Dermis microvascular lymphatic vessel endothelial cell (primary cell): ENCODE data around the gene MANBA. TPM values are rescaled to one million over a fixed set of nuclear protein-coding genes. Genes with fewer than 3 reads are reported as not detected.
A peak's percentile ranks its signal among the peaks of the same experiment; 100 is the strongest.
"Not testable (repeated sequence)": the region's sequence is repeated elsewhere in the genome, so short reads cannot be mapped to it uniquely, and the experiment has no call there.

Experiments
- DNase-seq, 2 donors: peaks; one replicate each; pipeline versions ENCODE4 v3.0.0 to v3.0.0-alpha.2; 2010; ENCODE audit warnings: low read depth in 2 of 2
- total RNA-seq: library from RNA; depleted of rRNA; stranded (reverse); fragments of >200 nt; gene quantifications from 2 replicates; pipeline ENCODE4 v1.2.1, GENCODE V29; 2014

The MANBA gene
- total RNA-seq, 1 donor from 2014 or later, result 8.3 TPM

DNA sequence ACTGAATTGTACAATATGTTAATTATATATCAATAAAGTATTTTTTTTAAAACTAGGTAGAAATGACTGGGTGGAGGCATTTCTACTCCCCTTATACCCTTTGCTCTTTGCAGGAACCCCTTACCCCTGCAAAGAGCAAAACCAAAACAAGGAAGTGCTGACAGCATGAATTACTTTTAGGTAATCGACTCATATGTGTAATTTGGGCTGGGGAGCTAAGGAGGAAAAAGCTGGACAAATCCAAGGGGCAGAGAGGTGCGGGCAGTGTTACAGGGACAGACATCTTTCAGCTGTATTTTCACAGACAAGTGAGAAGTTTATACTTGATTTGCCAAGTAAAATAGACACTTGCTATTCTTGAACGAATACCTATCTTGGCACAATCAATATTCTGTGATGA is 35.5 kb downstream of the MANBA start:
- DNase-seq, result no peak

DNA sequence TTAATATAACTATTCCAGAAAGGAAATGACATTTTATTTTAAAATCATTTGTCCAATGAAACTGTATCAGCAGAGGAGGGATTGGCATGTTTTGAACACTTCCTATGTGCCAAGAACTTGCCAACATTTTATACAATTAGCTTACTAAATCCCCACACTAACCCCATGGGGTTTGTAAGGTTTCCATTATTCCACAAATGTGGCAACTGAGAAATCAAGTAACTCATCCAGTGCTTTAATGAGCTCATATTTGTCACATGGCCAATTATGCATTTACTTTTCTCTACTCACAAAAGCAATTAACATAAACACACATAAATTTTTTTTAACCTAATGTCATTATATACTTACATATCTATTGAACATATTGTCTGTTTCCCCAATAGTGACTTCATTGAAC is 37.3 kb downstream of the MANBA start:
- no peak for DNase-seq

DNA sequence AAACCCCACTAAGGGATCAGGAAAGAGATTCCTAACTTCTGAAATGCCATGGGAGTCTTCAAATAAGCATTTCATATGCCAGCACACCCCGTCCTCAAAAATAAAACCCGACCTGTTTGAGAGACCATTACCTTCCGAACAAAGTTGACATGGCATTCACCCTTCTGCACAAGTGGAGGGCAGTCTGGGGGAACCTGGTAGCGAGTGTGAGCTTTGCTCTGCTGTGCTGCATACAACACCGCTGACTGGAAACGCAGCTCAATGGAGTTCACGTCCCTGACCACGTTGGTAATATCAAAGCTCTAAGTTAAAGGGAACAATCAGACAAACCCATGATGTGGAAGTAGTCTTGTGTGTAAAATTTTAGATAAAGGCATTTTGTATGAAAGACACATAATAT is 38.0 kb downstream of the MANBA start:
- DNase-seq, result no peak

DNA sequence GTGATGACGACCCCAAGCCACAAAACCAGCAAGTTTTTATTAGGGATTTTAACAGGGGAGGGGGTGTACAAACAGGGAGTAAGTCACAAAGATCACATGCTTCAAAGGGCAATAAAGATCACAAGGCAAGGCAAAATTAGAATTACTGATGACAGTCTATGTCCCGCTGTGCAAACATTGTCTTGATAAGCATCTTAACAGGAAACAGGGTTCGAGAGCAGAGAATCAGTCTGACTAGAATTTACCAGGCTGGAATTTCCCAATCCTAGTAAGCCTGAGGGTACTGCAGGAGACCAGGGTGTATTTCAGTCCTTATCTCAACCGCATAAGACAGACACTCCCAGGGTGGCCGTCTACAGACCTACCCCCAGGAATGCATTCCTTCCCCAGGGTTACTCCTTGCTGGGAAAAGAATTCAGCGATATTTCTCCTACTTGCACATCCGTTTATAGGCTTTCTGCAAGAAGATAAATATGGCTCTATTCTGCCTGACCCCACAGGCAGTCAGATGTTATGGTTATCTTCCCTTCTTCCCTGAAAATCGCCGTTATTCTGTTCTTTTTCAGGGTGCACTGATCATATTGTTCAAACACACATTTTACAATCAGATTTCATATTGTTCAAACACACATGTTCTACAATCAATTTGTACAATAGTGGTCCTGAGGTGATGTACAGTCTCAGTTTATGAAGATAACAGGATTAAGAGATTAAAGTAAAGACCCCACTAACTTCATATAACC is 41.8 kb downstream of the MANBA start:
- not testable (repeated sequence) for DNase-seq

DNA sequence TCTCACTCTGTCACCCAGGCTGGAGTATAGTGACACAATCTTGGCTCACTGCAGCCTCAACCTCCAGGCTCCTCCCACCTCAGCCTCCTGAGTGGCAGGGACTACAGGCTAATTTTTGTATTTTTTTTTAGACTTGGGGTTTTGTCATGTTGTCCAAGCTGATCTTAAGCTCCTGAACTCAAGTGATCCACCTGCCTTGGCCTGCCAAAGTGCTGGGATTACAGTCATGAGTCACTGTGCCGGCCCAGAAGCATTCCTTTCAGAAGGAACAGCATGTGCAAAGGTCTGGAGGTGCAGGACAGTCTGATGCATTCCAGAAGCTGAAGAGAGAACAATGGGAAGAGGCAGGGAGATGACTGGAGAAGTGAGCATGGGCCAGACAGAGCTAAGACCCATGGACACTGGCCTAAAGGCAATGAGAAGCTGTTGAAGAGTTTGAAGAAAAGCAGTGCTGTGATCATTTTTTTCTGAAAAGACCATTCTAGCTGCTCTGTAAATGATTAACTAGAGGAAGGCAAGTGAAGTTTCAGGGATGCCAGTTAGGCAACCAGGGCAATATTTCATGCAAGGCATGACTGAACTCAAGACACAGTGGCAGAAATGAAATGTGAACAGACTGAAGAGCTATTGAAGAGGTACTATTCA is 43.2 kb downstream of the MANBA start:
- DNase-seq, result no peak

DNA sequence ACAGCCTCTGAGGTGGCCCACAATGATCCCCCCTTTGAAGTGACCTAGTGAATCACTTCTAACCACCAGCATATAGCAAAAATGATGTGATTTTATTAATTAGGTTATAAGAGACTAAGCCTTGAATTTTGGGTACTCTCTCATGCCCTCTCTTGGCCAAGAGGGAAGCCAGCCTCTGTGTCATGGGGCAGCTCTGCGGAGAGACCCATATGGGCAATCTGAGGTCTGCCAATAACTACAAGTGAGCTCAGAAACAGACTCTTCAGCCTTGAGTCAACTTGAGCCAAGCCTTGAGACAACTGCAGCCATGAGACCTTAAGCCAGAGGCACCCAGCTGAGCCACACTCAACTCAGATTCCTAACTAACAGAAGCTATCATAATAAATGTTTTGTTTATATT is 45.7 kb downstream of the MANBA start:
- no peak for DNase-seq

DNA sequence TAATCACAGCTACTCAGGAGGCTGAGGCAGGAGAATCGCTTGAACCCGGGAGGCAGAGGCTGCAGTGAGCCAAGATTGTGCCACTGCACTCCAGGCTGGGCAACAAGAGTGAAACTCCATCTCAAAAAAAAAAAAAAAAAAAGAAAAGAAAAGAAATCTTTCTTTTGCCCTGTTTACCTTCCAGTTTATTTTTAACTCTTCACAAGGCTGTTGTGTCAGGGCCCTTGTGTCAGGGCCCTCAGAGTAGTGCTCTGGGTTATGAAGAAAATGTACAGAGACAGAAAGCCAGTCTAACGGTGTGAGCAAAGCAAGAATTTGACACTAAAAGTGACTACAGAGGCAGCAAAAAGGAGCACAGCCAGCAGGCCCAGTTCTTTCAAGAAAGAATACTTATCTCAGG is 47.0 kb downstream of the MANBA start:
- not testable (repeated sequence) for DNase-seq

DNA sequence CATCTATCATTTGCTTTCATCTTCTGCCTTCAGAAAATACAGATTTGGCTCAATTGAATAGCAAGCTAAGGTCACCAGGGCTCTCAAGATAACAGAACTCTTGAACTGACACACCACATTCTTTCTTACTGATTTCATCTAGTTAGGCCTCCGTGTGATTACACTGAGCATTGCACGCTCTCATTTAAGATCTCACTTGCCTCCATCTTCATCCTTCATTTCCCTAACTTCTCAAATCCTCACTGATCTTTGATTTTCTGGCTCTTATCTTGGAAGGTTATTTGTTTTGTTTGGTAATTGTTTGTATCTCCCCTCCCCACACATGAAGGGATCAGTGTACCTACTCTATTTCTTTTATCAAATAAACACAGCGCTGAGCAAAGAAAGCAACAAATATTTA is 47.7 kb downstream of the MANBA start:
- no peak for DNase-seq

DNA sequence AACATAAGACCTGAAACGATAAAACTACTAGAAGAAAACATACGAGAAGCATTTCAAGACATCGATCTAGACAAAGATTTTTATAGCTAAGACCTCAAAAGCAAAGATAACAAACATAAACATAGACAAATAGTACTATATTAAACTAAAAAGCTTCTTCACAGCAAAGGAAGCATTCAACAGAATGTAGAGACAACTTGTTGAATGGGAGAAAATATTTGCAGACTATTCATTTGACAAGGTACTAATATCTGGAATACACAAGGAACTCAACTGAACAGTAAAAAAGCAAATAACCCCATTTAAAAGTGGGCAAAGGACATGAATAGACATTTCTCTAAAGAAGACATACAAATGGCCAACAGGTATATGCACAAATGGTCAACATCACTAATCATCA is 49.8 kb downstream of the MANBA start:
- DNase-seq, result no peak

DNA sequence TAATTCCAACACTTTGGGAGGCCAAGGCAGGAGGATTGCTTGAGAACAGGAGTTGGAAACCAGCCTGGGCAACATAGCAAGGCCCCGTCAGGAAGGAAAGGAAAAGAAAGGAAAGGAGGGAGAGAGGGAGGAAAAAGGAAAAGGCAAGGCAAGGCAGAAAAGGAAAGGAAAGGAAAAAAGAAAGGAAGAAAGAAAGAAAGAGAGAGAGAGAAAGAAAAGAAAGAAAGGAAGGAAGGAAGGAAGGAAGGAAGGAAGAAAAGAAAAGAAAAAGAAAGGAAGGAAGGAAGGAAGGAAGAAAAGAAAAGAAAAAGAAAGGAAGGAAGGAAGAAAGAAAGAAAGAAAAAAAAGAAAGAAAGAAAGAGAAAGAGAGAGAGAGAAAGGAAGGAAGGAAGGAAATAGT is 51.7 kb downstream of the MANBA start:
- not testable (repeated sequence) for DNase-seq

DNA sequence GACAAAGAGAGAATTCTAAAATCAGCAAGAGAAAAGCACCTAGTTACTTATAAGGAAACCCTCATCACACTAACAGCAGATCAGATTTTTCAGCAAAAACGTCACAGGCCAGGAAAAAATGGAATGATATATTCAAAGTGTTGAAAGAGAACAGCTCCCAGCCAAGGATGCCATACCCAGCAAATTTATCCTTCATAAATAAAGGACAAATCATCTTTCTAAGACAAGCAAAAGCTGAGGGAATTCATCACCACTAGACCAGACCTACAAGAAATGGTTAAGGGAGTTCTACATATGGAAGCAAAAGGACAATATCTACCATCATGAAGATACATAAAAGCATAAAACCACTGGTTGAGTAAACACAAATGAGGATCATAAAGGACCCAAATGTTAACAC is 53.6 kb downstream of the MANBA start:
- no peak for DNase-seq

DNA sequence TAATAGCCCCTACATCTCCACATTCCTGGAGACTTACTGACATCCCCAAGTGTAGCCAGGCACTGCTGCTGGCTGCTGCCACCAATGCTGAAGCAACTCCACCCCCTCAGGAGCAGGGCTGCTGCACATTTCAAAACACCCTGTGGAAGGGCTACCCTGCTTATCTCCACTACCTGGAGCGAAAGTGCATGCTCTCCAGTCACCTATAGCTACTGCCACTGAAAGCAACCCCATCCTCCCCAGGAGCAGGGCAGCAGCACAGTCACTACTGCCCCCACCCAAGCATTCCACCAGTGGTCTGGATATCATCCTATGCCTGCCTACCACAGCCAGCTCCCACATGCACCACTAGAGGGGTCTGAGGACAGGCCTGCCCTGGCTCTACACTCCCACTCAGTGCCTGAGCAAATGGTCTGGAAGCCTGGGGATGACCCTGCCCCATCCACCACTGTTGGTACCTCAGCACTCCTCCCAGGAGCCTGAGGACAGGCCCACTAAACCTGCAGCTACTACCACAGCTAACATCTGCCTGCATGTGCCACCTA is 55.3 kb downstream of the MANBA start:
- DNase-seq, result no peak

DNA sequence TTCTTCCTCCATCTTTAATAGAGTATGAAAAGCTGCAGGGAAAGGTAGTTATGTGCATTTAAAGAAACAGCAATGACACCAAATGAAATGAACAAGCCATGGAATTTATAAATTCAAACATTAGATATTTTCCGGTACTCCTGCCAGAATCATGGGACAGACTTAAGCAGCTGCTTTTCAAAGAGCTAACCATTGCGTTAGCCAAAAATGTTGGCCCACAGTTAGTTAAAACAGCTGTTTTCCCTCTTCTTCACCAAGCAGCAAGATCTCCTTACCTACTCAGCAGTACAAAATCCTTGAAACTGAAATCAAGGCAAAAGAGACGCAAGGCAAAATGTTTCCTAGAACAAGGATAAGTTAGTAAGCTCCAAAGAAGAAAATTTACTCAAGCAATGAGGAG is 64.0 kb downstream of the MANBA start:
- DNase-seq, result no peak

DNA sequence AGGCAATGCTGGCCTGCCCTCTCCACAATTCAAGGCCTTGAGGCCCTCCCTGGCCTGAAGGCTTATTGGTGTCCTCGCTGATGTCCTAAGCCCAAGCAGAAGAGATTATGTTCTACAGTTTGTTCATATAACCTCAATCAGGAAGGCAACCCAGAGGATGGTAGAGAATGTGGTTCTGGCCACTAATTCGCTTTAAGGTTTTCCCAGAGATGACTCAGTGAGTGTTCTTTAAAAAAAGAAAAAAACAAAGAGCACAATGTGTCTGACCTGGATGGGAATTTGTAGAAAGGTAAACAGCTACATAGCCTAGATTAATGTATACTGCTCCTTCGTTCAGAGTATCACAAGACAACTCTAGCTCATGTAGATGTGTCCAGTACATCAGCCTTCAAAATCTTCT is 66.0 kb downstream of the MANBA start:
- no peak for DNase-seq

DNA sequence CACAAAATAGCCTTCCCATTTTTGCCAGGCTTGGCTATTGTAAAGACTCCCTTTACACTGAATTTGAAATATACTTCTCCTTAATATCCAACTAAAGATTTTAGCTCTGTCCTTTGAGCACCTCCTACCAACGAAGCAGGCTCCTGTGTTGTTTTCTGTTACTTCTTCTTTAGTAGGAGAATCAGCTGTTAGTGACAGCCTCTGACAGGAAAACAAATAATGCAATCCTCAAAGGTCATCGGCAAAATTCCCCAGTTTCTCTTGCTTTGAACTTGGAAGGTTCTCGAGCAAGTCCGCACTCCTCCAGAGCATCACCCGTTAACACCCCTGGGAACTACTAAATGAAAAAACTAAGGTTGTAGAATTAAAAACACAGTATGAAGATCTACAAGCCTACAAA is 66.9 kb downstream of the MANBA start:
- no peak for DNase-seq

DNA sequence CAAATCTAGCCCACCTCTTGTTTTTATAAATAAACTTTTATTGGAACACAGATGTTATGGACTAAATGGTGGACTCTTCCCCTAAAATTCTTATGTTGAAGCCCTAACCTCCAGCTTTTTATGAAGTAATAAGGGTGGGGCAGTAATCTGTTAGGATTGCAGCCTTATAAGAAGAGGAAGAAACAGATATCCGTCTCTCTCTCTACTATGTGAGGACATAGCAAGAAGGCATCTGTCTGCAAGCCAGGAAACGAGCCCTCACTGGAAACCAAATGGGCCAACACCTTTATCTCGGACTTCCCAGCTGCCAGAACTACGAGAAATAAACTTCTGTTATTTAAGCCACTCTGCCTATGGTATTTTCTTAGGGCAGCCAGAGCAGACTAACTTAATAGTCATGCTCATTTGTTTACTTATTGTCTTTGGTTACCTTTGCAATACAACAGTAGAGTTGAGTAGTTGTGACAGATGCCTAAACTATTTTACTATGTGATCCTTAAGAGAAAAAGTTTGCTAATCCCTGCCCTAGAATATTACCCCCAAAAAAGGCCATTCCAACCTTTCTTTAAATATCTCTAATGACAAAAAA is 67.4 kb downstream of the MANBA start:
- DNase-seq, result no peak

DNA sequence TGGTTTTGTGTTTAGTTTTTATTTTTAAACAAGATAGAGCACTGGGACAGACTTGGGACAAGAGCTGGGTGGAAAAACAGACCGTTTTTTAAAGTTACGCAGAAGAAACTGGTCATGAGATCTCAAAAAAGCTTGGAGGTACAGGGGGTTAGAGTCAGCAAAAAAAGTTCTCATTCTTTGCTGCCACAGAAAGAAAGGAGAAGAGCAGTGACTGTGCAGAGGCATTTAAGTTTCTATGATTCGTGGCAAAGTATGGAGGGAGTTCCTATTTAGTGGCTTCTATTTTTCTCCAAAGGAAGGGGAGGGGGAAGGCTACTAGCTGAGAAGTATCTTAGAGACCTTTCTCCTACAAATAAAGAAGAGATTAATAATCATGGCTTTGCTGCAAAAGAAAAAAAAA is 68.3 kb downstream of the MANBA start:
- DNase-seq, result no peak

DNA sequence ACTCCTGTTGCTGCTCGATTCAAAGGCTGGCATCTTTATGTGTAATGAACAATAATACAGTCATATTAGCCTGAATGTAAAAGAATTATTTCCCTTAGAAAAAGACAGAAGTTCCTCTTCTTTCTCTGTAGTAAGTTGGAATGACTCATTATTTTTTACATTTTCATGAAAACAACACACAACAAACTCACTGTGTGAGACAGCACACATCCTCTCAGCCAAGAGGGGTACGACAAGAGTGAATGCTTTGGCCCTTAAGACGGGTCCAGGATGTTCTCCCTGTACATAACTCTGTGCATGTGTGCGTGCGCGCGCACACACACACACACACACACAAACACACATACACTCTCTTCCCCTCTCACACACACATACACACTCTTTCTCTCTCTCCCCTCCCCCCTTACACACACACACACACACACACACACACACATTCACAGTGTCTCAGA is 72.8 kb downstream of the MANBA start:
- no peak for DNase-seq

DNA sequence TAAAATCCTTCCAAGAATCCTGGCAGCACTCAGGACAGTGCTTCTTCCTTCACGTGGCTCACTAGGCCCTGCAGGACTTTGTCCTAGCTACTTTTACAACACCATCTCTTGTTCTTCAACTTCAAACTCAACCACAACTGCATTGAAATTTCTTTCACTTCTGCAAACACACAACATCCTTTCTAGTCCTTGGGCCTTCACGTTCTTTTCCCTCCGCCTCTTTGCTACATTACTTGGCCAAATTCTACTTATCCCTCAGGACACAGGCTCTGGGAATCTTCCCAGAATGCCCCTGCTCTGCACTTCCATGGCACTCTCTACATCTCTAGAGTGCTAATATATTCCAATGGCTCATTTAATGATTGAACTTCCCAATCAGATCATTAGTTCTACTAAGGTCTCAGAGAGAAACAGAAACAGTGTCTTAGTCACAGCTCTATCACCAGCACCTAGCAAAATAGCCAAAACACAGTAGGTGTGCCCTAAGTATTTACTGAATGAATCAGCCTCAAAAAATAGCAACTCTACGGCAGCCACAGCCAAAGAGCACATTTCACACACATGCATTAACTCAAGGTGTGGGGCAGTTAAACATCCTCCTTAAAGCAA is 73.3 kb downstream of the MANBA start:
- DNase-seq, result no peak

DNA sequence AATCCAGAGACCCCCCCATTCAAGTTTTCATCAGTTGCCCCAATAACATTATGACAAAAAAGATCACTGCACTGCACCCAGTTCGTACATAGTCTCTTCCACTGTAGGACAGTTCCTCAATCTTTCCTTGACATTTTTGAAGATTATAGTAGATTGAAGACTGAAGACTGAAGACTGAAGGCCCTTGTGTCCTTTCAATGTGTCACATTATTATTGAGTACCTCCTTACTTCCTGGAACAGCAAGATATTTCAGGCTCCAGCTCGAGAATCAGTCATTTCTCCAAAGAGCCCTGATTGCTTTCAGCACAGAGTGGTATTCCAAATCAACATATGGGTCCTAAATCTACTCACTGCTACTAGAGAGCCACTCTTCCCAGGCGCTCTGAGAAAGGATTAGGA is 75.0 kb downstream of the MANBA start:
- no peak for DNase-seq

DNA sequence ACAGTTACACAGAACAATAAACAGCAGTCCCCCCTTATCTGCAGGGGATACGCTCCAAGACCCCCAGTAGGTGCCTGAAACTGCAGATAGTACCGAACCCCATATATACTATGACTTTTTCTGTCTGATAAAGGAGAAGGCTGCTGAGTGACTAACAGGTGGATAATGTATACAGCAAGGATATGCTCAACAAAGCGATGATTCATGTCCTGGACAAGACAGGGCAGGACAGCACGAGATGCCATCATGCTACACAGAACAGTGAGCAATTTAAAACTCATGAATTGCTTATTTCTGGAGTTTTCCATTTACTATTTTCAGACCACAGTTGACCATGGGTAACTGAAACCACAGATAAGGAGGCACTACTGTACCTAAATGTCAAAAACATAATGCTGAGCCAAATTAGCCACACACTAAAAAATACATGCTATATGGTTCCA is 76.1 kb downstream of the MANBA start:
- peak in 1 of 2 donors; percentile 37 for DNase-seq
